GM12873 (cell line): ENCODE measurements around the gene HMCN2.

Source experiments
- CTCF ChIP-seq: IDR thresholded peaks from 2 replicates; pipeline ENCODE4 v1.5.1; 2012; ENCODE audit warnings: low read depth, mild to moderate bottlenecking, moderate library complexity, low read length, control low read depth; ENCODE audit not compliant: insufficient read depth; ENCODE audit errors: missing control alignments

The HMCN2 gene

GRCh38 chr9:130239741-130240241, 25.8 kb upstream of the HMCN2 start:
- peak; percentile 2 for TF ChIP-seq CTCF

GRCh38 chr9:130240410-130241197, 25.0 kb upstream of the HMCN2 start:
- no peak for TF ChIP-seq CTCF

- TF ChIP-seq CTCF: no peak
Observed at GRCh38 chr9:130241198-130241535, 24.4 kb upstream of the HMCN2 start.

- TF ChIP-seq CTCF: no peak
Observed at GRCh38 chr9:130242270-130243014, 23.1 kb upstream of the HMCN2 start.

GRCh38 chr9:130243015-130243881, 22.3 kb upstream of the HMCN2 start:
- peak; percentile 85 for TF ChIP-seq CTCF

GRCh38 chr9:130243882-130244170, 21.7 kb upstream of the HMCN2 start:
- TF ChIP-seq CTCF: no peak

- no peak for TF ChIP-seq CTCF
Observed at GRCh38 chr9:130244548-130245165, 20.9 kb upstream of the HMCN2 start.
